NT2/D1 (cell line): Measurements from ENCODE around the gene VSIG10L2.
"Not testable (repeated sequence)": the region's sequence is repeated elsewhere in the genome, so short reads cannot be mapped to it uniquely, and the experiment has no call there.

Source experiments
- DNase-seq: peaks from one replicate; pipeline ENCODE4 v3.0.0-alpha.2; 2011; ENCODE audit warnings: low read depth, low spot score
- H3K27me3 ChIP-seq: 2 replicates; pipeline ENCODE4 v1.6.0; 2011; ENCODE audit warnings: mild to moderate bottlenecking; ENCODE audit not compliant: insufficient read length, insufficient read depth
- H3K36me3 ChIP-seq: 2 replicates; pipeline ENCODE4 v1.6.1; 2011; ENCODE audit warnings: mild to moderate bottlenecking, low read length, mixed read lengths; ENCODE audit not compliant: insufficient read depth, insufficient read length
- H3K4me1 ChIP-seq: 2 replicates; pipeline ENCODE4 v1.5.1; 2011; ENCODE audit not compliant: insufficient read depth, insufficient read length
- H3K4me3 ChIP-seq: 2 replicates; pipeline ENCODE4 v1.5.1; 2011; ENCODE audit warnings: low read depth; ENCODE audit not compliant: insufficient read length
- H3K9ac ChIP-seq: 2 replicates; pipeline ENCODE4 v1.6.0; 2011; ENCODE audit warnings: low read depth; ENCODE audit not compliant: insufficient read length
- H3K9me3 ChIP-seq: 2 replicates; pipeline ENCODE4 v1.5.1; 2011; ENCODE audit warnings: mild to moderate bottlenecking, low read length; ENCODE audit not compliant: insufficient read depth
- SUZ12 ChIP-seq: IDR thresholded peaks from 2 replicates; pipeline ENCODE4 v1.6.1; 2011; ENCODE audit not compliant: insufficient read length, insufficient read depth; ENCODE audit errors: extremely low read depth
- YY1 ChIP-seq: IDR thresholded peaks from 2 replicates; pipeline ENCODE4 v1.6.1; 2011; ENCODE audit not compliant: insufficient read length, insufficient read depth
- ZNF274 ChIP-seq: IDR thresholded peaks from 2 replicates; pipeline ENCODE4 v1.6.1; 2011; ENCODE audit warnings: mild to moderate bottlenecking, low read depth, low read length

VSIG10L2 gene

DNA sequence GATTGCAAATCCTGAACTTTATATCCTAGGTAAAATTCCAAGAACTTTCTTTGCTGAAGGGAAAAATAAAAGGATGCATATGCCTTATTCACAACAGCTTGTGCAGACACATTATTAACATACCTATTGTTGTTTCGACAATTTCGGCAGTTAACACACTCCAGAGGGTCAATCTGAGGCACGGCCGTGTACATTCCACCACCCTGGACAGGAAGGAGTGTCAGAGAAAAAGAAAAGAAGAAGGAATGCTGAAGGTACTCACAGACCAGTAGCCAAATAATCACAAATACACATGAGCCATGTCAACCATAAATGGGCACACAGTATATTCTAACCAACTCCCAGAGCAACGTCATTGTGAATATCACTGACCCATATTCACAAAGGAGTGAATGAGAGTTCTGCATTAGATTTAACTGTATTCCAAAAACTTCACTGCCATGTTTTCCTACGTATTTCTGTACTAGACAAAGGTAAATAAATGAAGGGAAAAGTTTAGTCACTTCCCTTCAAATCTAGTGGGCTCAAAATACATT lies 32.4 kb downstream of the VSIG10L2 start:
- Histone ChIP-seq H3K4me1 (peaks cover 2% of the 10 kb centered on the region), H3K9me3 (no peaks in the 10 kb centered on the region), H3K36me3 (peaks cover 8% of the 10 kb centered on the region), H3K27me3 (no peaks in the 10 kb centered on the region), H3K4me3 (no peak overlapping the region), H3K9ac (no peak overlapping the region)
- TF ChIP-seq ZNF274 (no peak), SUZ12 (no peak), YY1 (no peak)
- DNase-seq, result no peak

- Histone ChIP-seq H3K4me3 (no peak overlapping the region), H3K9me3 (no peaks in the 10 kb centered on the region), H3K9ac (no peak overlapping the region), H3K36me3 (peaks cover 10% of the 10 kb centered on the region), H3K27me3 (no peaks in the 10 kb centered on the region), H3K4me1 (peaks cover 2% of the 10 kb centered on the region)
- TF ChIP-seq SUZ12, result no peak
- TF ChIP-seq YY1, result no peak
- TF ChIP-seq ZNF274, result no peak
- no peak for DNase-seq
Observed at GRCh38 chr11:125978778-125979407, 33.0 kb downstream of the VSIG10L2 start.

DNA sequence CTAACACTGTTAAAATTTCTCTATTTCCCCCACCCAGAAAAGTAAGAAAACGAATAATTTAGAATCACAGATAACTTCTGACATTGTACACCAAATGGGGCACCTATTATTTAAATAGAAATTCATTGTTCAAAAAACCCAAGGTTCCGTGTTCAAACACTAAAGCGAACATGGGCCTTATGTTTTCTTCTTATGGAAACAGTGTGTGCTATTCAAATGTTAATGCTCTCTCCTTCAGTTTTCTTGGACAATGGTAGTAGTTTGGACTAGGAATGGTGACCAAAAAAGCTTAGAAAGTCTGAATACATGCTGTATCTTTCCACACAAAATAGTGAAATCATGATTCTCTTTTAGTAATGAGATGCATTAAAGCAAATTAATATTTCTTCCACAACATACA lies 33.7 kb downstream of the VSIG10L2 start:
- peaks cover 10% of the 10 kb centered on the region for H3K36me3 ChIP-seq
- no peaks in the 10 kb centered on the region for H3K9me3 ChIP-seq
- no peak overlapping the region for H3K9ac ChIP-seq
- H3K4me1 ChIP-seq, result peaks cover 2% of the 10 kb centered on the region
- no peaks in the 10 kb centered on the region for H3K27me3 ChIP-seq
- no peak for DNase-seq
- TF ChIP-seq ZNF274 (no peak), YY1 (no peak), SUZ12 (no peak)
- H3K4me3 ChIP-seq, result no peak overlapping the region

- Histone ChIP-seq H3K9me3 (no peaks in the 10 kb centered on the region), H3K4me1 (peaks cover 2% of the 10 kb centered on the region), H3K27me3 (no peaks in the 10 kb centered on the region), H3K4me3 (no peak overlapping the region), H3K36me3 (peaks cover 10% of the 10 kb centered on the region), H3K9ac (no peak overlapping the region)
- TF ChIP-seq YY1, result no peak
- no peak for TF ChIP-seq SUZ12
- TF ChIP-seq ZNF274, result no peak
- DNase-seq, result no peak
Observed at GRCh38 chr11:125980436-125980835, 34.6 kb downstream of the VSIG10L2 start.

DNA sequence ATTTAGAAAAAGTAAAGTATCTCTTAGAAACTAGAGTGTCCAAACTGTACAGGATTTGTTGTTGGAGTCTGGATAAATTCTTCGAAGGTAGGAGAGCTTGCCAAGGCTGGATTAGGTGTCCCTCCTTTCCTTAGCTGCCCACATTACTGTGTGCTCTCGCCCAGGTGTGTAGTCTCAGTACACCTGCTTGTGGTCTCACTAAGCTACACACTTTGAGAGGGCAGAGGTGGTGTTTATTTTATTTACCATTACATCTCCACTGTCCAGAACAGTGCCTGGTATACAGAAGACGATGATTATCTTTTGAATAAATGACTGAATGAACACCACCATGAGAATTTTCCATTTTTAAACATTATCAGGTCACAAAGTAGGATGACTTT lies 36.5 kb downstream of the VSIG10L2 start:
- no peak for DNase-seq
- peaks cover 10% of the 10 kb centered on the region for H3K36me3 ChIP-seq
- H3K27me3 ChIP-seq, result no peaks in the 10 kb centered on the region
- no peak overlapping the region for H3K9ac ChIP-seq
- H3K4me3 ChIP-seq, result no peak overlapping the region
- H3K9me3 ChIP-seq, result no peaks in the 10 kb centered on the region
- peaks cover 2% of the 10 kb centered on the region for H3K4me1 ChIP-seq
- TF ChIP-seq YY1 (no peak), SUZ12 (no peak), ZNF274 (no peak)

DNA sequence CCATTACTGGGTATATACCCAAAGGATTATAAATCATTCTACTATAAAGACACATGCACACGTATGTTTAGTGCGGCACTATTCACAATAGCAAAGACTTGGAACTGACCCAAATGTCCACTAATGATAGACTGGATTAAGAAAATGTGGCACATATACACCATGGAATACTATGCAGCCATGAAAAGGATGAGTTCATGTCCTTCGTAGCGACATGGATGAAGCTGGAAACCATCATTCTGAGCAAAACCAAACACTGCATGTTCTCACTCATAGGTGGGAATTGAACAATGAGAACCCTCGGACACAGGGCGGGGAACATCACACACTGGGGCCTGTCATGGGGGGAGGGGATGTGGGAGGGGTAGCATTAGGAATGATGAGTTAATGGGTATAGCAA lies 40.1 kb downstream of the VSIG10L2 start:
- H3K4me3 ChIP-seq, H3K27me3 ChIP-seq, H3K36me3 ChIP-seq, H3K4me1 ChIP-seq, H3K9me3 ChIP-seq, H3K9ac ChIP-seq, DNase-seq: not testable (repeated sequence)

- no peak for DNase-seq
- Histone ChIP-seq H3K4me3 (no peak overlapping the region), H3K27me3 (no peaks in the 10 kb centered on the region), H3K4me1 (no peaks in the 10 kb centered on the region), H3K36me3 (peaks cover 10% of the 10 kb centered on the region), H3K9me3 (no peaks in the 10 kb centered on the region), H3K9ac (no peak overlapping the region)
- TF ChIP-seq SUZ12 (no peak), YY1 (no peak), ZNF274 (no peak)
Observed at GRCh38 chr11:125987066-125987641, 41.3 kb downstream of the VSIG10L2 start.
